Measurements from ENCODE around the gene IL17C. TPM values are rescaled to one million over a fixed set of nuclear protein-coding genes. Genes with fewer than 3 reads are reported as not detected.

The IL17C gene
- total and polyA plus RNA-seq, 2 donors (not counting 3 experiments of a cell fraction or from before 2014, with no cell fraction given): 0.17 TPM; not detected in 1

DNA sequence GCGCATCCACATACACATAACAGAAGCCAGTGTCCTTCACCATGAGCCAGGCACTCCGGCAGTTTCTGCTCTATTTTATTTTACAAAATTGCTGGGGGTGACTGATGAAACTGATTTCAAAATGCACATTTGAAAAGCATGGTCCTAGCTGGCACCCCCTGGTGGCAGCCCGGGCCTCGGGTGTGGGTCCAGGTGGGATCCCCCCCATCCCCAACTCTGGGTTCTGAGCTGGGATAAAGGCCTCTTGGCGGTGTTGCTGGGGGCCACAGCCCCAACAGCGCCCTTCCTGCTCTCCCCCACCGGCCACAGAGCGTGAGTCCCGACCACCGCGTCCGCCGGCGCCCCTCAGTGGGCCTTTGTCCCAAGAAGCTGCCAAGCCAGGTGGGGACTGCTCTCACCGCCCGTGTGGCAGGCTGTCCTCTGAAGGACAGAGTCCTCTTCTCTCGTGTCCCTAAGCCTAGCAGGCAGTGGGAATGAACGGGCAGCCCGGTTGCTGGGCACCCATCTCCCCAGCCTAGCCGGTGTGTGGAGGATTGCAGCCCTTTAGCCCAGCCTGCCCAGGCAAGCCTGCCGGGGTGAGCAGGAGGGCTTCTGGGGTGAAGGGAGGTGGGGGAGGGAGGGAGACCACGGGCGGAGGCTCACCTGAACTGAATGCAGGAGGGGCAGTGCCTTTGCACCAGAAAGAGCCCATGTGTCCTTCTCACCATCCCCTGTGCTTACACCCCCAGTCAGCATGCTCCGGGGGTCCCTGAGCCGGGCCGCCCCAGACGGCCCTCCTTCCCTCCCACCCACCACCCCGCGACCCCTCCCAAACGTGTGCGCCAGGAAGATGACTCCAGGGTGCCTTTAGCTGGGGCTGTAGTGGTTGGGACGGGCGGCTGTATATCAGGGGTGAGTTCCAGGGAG lies 47.0 kb downstream of the IL17C start:
- H2AFZ ChIP-seq (ENCODE audit: low read depth, low read length): peak overlapping the region; percentile 17
- H3K27me3 ChIP-seq (ENCODE audit: control insufficient read depth in 2 of 2, insufficient read depth in 2 of 2, low read length in 2 of 2): peaks cover 0 to 2% of the 10 kb centered on the region in 2 experiments
- ChIA-PET POLR2A (no interaction called here), CTCF (interaction anchor here (0.6 to 1.7 kb wide), 7 partner anchors 11 to 115 kb away, joined by 3 to 8 read pairs (median 4); partner anchors contain the start of gene ZC3H18)
- no TSS peak for BruUV-seq (replicated peaks)
- H3K4me2 ChIP-seq (ENCODE audit: insufficient read depth, low read length): peak overlapping the region; percentile 70
- H3K79me2 ChIP-seq (ENCODE audit: control insufficient read depth, insufficient read depth, low read length): no peaks in the 10 kb centered on the region
- H3K4me1 ChIP-seq (ENCODE audit: control insufficient read depth, extremely low read depth, insufficient read depth, low read length): peaks cover 3% of the 10 kb centered on the region
- dilution Hi-C loops (cut with MboI; ENCODE audit: extremely low pct_ligation_motif_present, low sequenced_read_pairs): no loop called here
- no peak overlapping the region for H3K9ac ChIP-seq (replicated peaks; ENCODE audit: extremely low read depth, insufficient read depth, low read length)
- no peaks in the 10 kb centered on the region for H3K36me3 ChIP-seq (ENCODE audit: control insufficient read depth in 2 of 2, extremely low read depth in 1 of 2, insufficient read depth in 2 of 2, low read length in 2 of 2)
- intact Hi-C loops (cut with micrococcal nuclease): loop anchor here (1.0 to 2.0 kb wide), 2 partner anchors 16 to 23 kb away; partner anchors contain the start of gene MVD
- peak overlapping the region; percentile 29 to 57 (median 40) for H3K4me3 ChIP-seq (replicated peaks in 1 of 3; ENCODE audit: insufficient read depth in 1 of 3, low read depth in 1 of 3, low read length in 3 of 3)
- no peak for DNase-seq (ENCODE audit: low read depth, low spot score)
- no peaks in the 10 kb centered on the region for H3K9me1 ChIP-seq (replicated peaks; ENCODE audit: control insufficient read depth, extremely low read depth, insufficient read depth, low read length)
- no peak for TF ChIP-seq GATA2 (IDR thresholded peaks at IDR 0.05; ENCODE audit: insufficient read depth, insufficient read length, low read depth, low read length)
- TF ChIP-seq POLR2AphosphoS5 (IDR thresholded peaks at IDR 0.05; ENCODE audit: insufficient read depth, low read depth, low read length): no peak
- TF ChIP-seq, protein P1, sequence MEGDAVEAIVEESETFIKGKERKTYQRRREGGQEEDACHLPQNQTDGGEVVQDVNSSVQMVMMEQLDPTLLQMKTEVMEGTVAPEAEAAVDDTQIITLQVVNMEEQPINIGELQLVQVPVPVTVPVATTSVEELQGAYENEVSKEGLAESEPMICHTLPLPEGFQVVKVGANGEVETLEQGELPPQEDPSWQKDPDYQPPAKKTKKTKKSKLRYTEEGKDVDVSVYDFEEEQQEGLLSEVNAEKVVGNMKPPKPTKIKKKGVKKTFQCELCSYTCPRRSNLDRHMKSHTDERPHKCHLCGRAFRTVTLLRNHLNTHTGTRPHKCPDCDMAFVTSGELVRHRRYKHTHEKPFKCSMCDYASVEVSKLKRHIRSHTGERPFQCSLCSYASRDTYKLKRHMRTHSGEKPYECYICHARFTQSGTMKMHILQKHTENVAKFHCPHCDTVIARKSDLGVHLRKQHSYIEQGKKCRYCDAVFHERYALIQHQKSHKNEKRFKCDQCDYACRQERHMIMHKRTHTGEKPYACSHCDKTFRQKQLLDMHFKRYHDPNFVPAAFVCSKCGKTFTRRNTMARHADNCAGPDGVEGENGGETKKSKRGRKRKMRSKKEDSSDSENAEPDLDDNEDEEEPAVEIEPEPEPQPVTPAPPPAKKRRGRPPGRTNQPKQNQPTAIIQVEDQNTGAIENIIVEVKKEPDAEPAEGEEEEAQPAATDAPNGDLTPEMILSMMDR (IDR thresholded peaks at IDR 0.05; ENCODE audit: extremely low read depth in 1 of 2, insufficient read depth in 1 of 2, low read depth in 1 of 2, low read length in 2 of 2): peak; percentile 67 to 72
- peak; percentile 32 for TF ChIP-seq FOS (IDR thresholded peaks at IDR 0.05; ENCODE audit: borderline replicate concordance, insufficient read depth, low read length)
- H3K9me3 ChIP-seq (replicated peaks; ENCODE audit: control insufficient read depth, insufficient read depth, low read length): no peaks in the 10 kb centered on the region
- no peaks in the 10 kb centered on the region for H4K20me1 ChIP-seq (replicated peaks; ENCODE audit: control insufficient read depth, extremely low read depth, insufficient read depth, low read length)
- H3K27ac ChIP-seq (ENCODE audit: insufficient read depth, low read depth, low read length): no peak overlapping the region
- FAIRE-seq: peak; percentile 42

All from endothelial cell of umbilical vein (primary cell).